HepG2 (cell line): ENCODE data around the gene GPRIN1. TPM values are rescaled to one million over a fixed set of nuclear protein-coding genes. Genes with fewer than 3 reads are reported as not detected.
A peak's percentile ranks its signal among the peaks of the same experiment; 100 is the strongest.

Experiments
- FOXC1 ChIP-seq: sonication (generic); formaldehyde crosslinking; IDR thresholded peaks from 2 replicates; pipeline ENCODE4 v1.8.0; 2022; ENCODE audit warnings: mild to moderate bottlenecking, missing genetic modification reagents, borderline replicate concordance
- MEF2D ChIP-seq: sonication (generic); formaldehyde crosslinking; IDR thresholded peaks from 2 replicates; pipeline ENCODE4 v1.5.1; 2020; ENCODE audit warnings: mild to moderate bottlenecking, missing genetic modification reagents
- MTA3 ChIP-seq: sonication (generic); formaldehyde crosslinking; IDR thresholded peaks from 2 replicates; pipeline ENCODE4 v1.4.0; 2020; ENCODE audit warnings: missing genetic modification reagents
- NKX3-1 ChIP-seq: sonication (generic); formaldehyde crosslinking; IDR thresholded peaks from 2 replicates; pipeline ENCODE4 v1.5.0; 2020; ENCODE audit warnings: missing genetic modification reagents
- RARG ChIP-seq: sonication (generic); formaldehyde crosslinking; IDR thresholded peaks from 2 replicates; pipeline ENCODE4 v1.4.0; 2020; ENCODE audit warnings: low read depth, mild to moderate bottlenecking, missing genetic modification reagents
- RBAK ChIP-seq: sonication (generic); formaldehyde crosslinking; IDR thresholded peaks from 2 replicates; pipeline ENCODE4 v1.5.1; 2020; ENCODE audit warnings: mild to moderate bottlenecking, missing genetic modification reagents
- ZBTB38 ChIP-seq: sonication (generic); formaldehyde crosslinking; IDR thresholded peaks from 2 replicates; pipeline ENCODE4 v1.5.1; 2020; ENCODE audit warnings: mild to moderate bottlenecking, missing genetic modification reagents
- ZFAT ChIP-seq: sonication (generic); formaldehyde crosslinking; conservative IDR thresholded peaks from 2 replicates; pipeline ENCODE4 v1.8.1; 2023; ENCODE audit warnings: missing genetic modification reagents, inconsistent platforms
- ZNF274 ChIP-seq: sonication (generic); formaldehyde crosslinking; IDR thresholded peaks from 2 replicates; pipeline ENCODE4 v1.5.1; 2020; ENCODE audit warnings: mild to moderate bottlenecking, missing genetic modification reagents
- ZNF331 ChIP-seq: sonication (generic); formaldehyde crosslinking; IDR thresholded peaks from 2 replicates; pipeline ENCODE4 v1.4.0; 2020; ENCODE audit warnings: missing genetic modification reagents
- ZNF550 ChIP-seq: sonication (generic); formaldehyde crosslinking; IDR thresholded peaks from 2 replicates; pipeline ENCODE4 v1.4.0; 2020; ENCODE audit warnings: mild to moderate bottlenecking, missing genetic modification reagents, borderline replicate concordance
- ZNF589 ChIP-seq: sonication (generic); formaldehyde crosslinking; conservative IDR thresholded peaks from 2 replicates; pipeline ENCODE4 v1.8.0; 2022; ENCODE audit warnings: mild to moderate bottlenecking, moderate library complexity, missing genetic modification reagents
- polyA plus RNA-seq, 8 experiments: library from polyadenylated mRNA; depleted of rRNA in 3 of 8; stranded (reverse) in 7 of 8; unstranded in 1 of 8; fragments of >200 nt; fragmentation: Illumina TruSeq in 4 of 8; extraction: Trizol in 4 of 8; gene quantifications; 2 replicates each; pipeline versions ENCODE4 v1.2.1 to v1.2.3, GENCODE V29; 2011 to 2016; ENCODE audit warnings: low read depth in 4 of 8, missing spikeins in 1 of 8, mixed read lengths in 1 of 8; ENCODE audit not compliant: insufficient read depth in 1 of 8
- total RNA-seq, 5 experiments: library from RNA; depleted of rRNA; stranded (reverse); fragments of >200 nt; fragmentation: Illumina TruSeq; extraction: Trizol; gene quantifications; 2 replicates each; pipeline ENCODE4 v1.2.3, GENCODE V29; 2016; ENCODE audit warnings: low read depth in 1 of 5
- TF ChIP-seq, protein P1 (sequence below): sonication (generic); formaldehyde crosslinking; IDR thresholded peaks from 2 replicates; pipeline ENCODE4 v1.5.0; 2020; ENCODE audit warnings: mild to moderate bottlenecking, missing genetic modification reagents
- TF ChIP-seq, protein P2 (sequence below): sonication (generic); formaldehyde crosslinking; IDR thresholded peaks from 2 replicates; pipeline ENCODE4 v1.5.1; 2020; ENCODE audit warnings: missing genetic modification reagents, mild to moderate bottlenecking, borderline replicate concordance
- TF ChIP-seq, protein P3 (sequence below): sonication (generic); formaldehyde crosslinking; IDR thresholded peaks from 2 replicates; pipeline ENCODE4 v1.4.0; 2020; ENCODE audit warnings: missing genetic modification reagents; ENCODE audit errors: not compliant biosample characterization
- TF ChIP-seq, protein P4 (sequence below): sonication (generic); formaldehyde crosslinking; IDR thresholded peaks from 2 replicates; pipeline ENCODE4 v1.4.0; 2020; ENCODE audit warnings: missing genetic modification reagents
- TF ChIP-seq, protein P5 (sequence below): sonication (generic); formaldehyde crosslinking; IDR thresholded peaks from 2 replicates; pipeline ENCODE4 v1.5.1; 2020; ENCODE audit warnings: mild to moderate bottlenecking, missing genetic modification reagents, moderate library complexity

The GPRIN1 gene
- total and polyA plus RNA-seq, 2 of the 13 experiments (the other 11 are each of a cell fraction or from before 2014, with no cell fraction given): 0.32 to 2.0 TPM

DNA sequence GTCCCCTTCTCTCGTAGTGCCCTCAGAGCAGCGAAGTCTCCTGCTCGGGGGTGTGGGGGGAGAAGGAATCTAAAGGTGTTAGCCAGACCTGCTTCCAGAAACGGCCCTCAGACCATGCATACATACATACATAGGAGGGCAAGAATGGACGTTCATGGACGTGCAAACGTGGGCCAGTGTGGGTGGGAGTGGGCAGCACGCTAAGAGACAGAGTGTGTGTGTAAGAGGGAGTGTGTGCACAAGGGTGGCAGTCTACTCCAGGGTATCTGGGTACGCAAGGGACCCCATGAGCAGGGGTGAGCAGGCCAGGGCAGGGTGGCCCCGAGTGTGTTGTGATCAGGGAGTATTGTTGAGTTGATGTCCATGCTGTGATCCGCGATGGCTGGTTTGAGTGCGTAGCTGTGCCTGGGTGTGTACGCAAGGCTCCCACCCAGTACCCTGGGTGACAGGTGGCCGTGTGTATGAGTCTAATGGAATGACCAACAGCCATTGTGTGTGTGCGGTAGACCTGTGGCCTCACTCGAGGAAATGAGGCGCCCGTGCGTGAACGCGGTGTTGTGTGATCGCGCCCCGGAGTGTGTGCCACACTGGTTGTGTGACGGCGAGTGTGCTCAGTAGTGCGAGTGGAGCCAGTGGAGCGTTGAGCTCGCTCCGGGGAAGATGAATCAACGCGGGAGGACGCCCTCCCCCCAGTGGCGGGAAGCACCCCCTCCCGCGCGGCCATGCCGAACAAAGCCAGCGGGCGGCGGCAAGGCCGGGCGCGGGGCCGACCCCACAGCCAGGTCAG lies 826 bp downstream of the GPRIN1 start (continued):
- TF ChIP-seq, protein P1, sequence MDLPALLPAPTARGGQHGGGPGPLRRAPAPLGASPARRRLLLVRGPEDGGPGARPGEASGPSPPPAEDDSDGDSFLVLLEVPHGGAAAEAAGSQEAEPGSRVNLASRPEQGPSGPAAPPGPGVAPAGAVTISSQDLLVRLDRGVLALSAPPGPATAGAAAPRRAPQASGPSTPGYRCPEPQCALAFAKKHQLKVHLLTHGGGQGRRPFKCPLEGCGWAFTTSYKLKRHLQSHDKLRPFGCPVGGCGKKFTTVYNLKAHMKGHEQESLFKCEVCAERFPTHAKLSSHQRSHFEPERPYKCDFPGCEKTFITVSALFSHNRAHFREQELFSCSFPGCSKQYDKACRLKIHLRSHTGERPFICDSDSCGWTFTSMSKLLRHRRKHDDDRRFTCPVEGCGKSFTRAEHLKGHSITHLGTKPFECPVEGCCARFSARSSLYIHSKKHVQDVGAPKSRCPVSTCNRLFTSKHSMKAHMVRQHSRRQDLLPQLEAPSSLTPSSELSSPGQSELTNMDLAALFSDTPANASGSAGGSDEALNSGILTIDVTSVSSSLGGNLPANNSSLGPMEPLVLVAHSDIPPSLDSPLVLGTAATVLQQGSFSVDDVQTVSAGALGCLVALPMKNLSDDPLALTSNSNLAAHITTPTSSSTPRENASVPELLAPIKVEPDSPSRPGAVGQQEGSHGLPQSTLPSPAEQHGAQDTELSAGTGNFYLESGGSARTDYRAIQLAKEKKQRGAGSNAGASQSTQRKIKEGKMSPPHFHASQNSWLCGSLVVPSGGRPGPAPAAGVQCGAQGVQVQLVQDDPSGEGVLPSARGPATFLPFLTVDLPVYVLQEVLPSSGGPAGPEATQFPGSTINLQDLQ (CRISPR knock-in tag): 0 out of 2 replicates have a peak, but pooled peaks have one; percentile 30
- TF ChIP-seq NKX3-1: no peak
- no peak for TF ChIP-seq MTA3 (CRISPR knock-in tag)
- TF ChIP-seq ZFAT: no peak
- no peak for TF ChIP-seq RARG (CRISPR knock-in tag)
- no peak for TF ChIP-seq FOXC1
- no peak for TF ChIP-seq ZNF274 (CRISPR knock-in tag)
- TF ChIP-seq, protein P2, sequence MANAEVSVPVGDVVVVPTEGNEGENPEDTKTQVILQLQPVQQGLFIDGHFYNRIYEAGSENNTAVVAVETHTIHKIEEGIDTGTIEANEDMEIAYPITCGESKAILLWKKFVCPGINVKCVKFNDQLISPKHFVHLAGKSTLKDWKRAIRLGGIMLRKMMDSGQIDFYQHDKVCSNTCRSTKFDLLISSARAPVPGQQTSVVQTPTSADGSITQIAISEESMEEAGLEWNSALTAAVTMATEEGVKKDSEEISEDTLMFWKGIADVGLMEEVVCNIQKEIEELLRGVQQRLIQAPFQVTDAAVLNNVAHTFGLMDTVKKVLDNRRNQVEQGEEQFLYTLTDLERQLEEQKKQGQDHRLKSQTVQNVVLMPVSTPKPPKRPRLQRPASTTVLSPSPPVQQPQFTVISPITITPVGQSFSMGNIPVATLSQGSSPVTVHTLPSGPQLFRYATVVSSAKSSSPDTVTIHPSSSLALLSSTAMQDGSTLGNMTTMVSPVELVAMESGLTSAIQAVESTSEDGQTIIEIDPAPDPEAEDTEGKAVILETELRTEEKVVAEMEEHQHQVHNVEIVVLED: no peak
- TF ChIP-seq ZNF589 (CRISPR knock-in tag): no peak
- TF ChIP-seq, protein P3, sequence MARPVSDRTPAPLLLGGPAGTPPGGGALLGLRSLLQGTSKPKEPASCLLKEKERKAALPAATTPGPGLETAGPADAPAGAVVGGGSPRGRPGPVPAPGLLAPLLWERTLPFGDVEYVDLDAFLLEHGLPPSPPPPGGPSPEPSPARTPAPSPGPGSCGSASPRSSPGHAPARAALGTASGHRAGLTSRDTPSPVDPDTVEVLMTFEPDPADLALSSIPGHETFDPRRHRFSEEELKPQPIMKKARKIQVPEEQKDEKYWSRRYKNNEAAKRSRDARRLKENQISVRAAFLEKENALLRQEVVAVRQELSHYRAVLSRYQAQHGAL (CRISPR knock-in tag): no peak
- TF ChIP-seq MEF2D (CRISPR knock-in tag): no peak
- TF ChIP-seq, protein P4, sequence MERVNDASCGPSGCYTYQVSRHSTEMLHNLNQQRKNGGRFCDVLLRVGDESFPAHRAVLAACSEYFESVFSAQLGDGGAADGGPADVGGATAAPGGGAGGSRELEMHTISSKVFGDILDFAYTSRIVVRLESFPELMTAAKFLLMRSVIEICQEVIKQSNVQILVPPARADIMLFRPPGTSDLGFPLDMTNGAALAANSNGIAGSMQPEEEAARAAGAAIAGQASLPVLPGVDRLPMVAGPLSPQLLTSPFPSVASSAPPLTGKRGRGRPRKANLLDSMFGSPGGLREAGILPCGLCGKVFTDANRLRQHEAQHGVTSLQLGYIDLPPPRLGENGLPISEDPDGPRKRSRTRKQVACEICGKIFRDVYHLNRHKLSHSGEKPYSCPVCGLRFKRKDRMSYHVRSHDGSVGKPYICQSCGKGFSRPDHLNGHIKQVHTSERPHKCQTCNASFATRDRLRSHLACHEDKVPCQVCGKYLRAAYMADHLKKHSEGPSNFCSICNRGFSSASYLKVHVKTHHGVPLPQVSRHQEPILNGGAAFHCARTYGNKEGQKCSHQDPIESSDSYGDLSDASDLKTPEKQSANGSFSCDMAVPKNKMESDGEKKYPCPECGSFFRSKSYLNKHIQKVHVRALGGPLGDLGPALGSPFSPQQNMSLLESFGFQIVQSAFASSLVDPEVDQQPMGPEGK (CRISPR knock-in tag): peak; percentile 51
- TF ChIP-seq, protein P5, sequence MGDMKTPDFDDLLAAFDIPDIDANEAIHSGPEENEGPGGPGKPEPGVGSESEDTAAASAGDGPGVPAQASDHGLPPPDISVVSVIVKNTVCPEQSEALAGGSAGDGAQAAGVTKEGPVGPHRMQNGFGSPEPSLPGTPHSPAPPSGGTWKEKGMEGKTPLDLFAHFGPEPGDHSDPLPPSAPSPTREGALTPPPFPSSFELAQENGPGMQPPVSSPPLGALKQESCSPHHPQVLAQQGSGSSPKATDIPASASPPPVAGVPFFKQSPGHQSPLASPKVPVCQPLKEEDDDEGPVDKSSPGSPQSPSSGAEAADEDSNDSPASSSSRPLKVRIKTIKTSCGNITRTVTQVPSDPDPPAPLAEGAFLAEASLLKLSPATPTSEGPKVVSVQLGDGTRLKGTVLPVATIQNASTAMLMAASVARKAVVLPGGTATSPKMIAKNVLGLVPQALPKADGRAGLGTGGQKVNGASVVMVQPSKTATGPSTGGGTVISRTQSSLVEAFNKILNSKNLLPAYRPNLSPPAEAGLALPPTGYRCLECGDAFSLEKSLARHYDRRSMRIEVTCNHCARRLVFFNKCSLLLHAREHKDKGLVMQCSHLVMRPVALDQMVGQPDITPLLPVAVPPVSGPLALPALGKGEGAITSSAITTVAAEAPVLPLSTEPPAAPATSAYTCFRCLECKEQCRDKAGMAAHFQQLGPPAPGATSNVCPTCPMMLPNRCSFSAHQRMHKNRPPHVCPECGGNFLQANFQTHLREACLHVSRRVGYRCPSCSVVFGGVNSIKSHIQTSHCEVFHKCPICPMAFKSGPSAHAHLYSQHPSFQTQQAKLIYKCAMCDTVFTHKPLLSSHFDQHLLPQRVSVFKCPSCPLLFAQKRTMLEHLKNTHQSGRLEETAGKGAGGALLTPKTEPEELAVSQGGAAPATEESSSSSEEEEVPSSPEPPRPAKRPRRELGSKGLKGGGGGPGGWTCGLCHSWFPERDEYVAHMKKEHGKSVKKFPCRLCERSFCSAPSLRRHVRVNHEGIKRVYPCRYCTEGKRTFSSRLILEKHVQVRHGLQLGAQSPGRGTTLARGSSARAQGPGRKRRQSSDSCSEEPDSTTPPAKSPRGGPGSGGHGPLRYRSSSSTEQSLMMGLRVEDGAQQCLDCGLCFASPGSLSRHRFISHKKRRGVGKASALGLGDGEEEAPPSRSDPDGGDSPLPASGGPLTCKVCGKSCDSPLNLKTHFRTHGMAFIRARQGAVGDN: peak; percentile 2; the same call in 1 of the 2 replicates
- TF ChIP-seq ZNF550 (CRISPR knock-in tag): no peak
- TF ChIP-seq ZNF331 (CRISPR knock-in tag): no peak
- 0 out of 2 replicates have a peak, but pooled peaks have one; percentile 35 for TF ChIP-seq ZBTB38 (CRISPR knock-in tag)
- TF ChIP-seq RBAK: no peak
